Loucy (cell line): ENCODE measurements around the gene TMPRSS2.

ENCODE experiments used
- H2AFZ ChIP-seq: fragments of 200-600 bp; sonication (generic); 2 replicates; pipeline ENCODE4 v1.6.0; 2016; ENCODE audit warnings: antibody characterized with exemption, mild to moderate bottlenecking, low read length, moderate library complexity
- H3F3A ChIP-seq: fragments of 200-600 bp; 2 replicates; pipeline ENCODE4 v1.6.0; 2016; ENCODE audit warnings: antibody characterized with exemption, low read depth, mild to moderate bottlenecking
- H3K27me3 ChIP-seq: fragments of 200-600 bp; sonication (generic); 2 replicates; pipeline ENCODE4 v1.6.1; 2014; ENCODE audit warnings: low read length, mild to moderate bottlenecking; ENCODE audit not compliant: insufficient read depth, poor library complexity, severe bottlenecking
- H3K36me3 ChIP-seq: fragments of 200-600 bp; sonication (generic); 2 replicates; pipeline ENCODE4 v1.6.1; 2016; ENCODE audit warnings: low read length; ENCODE audit not compliant: insufficient read depth
- H3K4me1 ChIP-seq: fragments of 200-600 bp; sonication (generic); 2 replicates; pipeline ENCODE4 v1.5.1; 2014; ENCODE audit warnings: low read length, mild to moderate bottlenecking; ENCODE audit not compliant: insufficient read depth, poor library complexity, severe bottlenecking
- H3K4me2 ChIP-seq: fragments of 200-600 bp; sonication (generic); 2 replicates; pipeline ENCODE4 v1.6.0; 2014; ENCODE audit warnings: antibody characterized with exemption, low read length, low read depth, mild to moderate bottlenecking; ENCODE audit not compliant: poor library complexity, severe bottlenecking
- H3K4me3 ChIP-seq: fragments of 200-600 bp; sonication (generic); 2 replicates; pipeline ENCODE4 v1.5.1; 2014; ENCODE audit warnings: low read length, mild to moderate bottlenecking, mixed read lengths; ENCODE audit not compliant: poor library complexity, severe bottlenecking
- H3K79me2 ChIP-seq: fragments of 200-600 bp; sonication (generic); 2 replicates; pipeline ENCODE4 v1.6.1; 2014; ENCODE audit warnings: low read length; ENCODE audit not compliant: insufficient read depth
- H3K9ac ChIP-seq: fragments of 200-600 bp; sonication (generic); 2 replicates; pipeline ENCODE4 v1.6.0; 2014; ENCODE audit warnings: mild to moderate bottlenecking, low read depth, low read length, moderate library complexity; ENCODE audit not compliant: poor library complexity, severe bottlenecking
- H3K9me2 ChIP-seq: fragments of 200-600 bp; sonication (generic); replicated peaks from 2 replicates; pipeline ENCODE4 v1.6.1; 2016; ENCODE audit warnings: low read depth, low read length, mixed read lengths
- H3K9me3 ChIP-seq: fragments of 200-600 bp; sonication (generic); 2 replicates; pipeline ENCODE4 v1.6.1; 2014; ENCODE audit warnings: mild to moderate bottlenecking, antibody characterized with exemption, low read length, low read depth; ENCODE audit not compliant: insufficient read depth
- H4K20me1 ChIP-seq: fragments of 200-600 bp; sonication (generic); 2 replicates; pipeline ENCODE4 v1.6.0; 2014; ENCODE audit warnings: antibody characterized with exemption, low read length, mild to moderate bottlenecking; ENCODE audit not compliant: insufficient read depth, poor library complexity, severe bottlenecking
- CTCF ChIP-seq: fragments of 200-600 bp; sonication (generic); conservative IDR thresholded peaks from 2 replicates; pipeline ENCODE4 v1.5.1; 2014; ENCODE audit warnings: mild to moderate bottlenecking, antibody characterized with exemption, low read length
- EZH2phosphoT487 ChIP-seq: fragments of 200-600 bp; IDR thresholded peaks from 2 replicates; pipeline ENCODE4 v1.6.1; 2018; ENCODE audit warnings: antibody characterized with exemption, mild to moderate bottlenecking, moderate library complexity, borderline replicate concordance

Gene TMPRSS2

GRCh38 chr21:41466024-41466820 lies 41.7 kb downstream of the TMPRSS2 start:
- no peak overlapping the region for H3K4me2 ChIP-seq
- H3F3A ChIP-seq, result no peaks in the 10 kb centered on the region
- no peaks in the 10 kb centered on the region for H3K9me2 ChIP-seq
- H3K4me1 ChIP-seq, result peaks cover 7% of the 10 kb centered on the region
- no peaks in the 10 kb centered on the region for H3K79me2 ChIP-seq
- H3K4me3 ChIP-seq, result no peak overlapping the region
- H4K20me1 ChIP-seq, result no peaks in the 10 kb centered on the region
- no peaks in the 10 kb centered on the region for H3K36me3 ChIP-seq
- H3K9me3 ChIP-seq, result no peaks in the 10 kb centered on the region
- H3K27me3 ChIP-seq, result no peaks in the 10 kb centered on the region
- H3K9ac ChIP-seq, result no peak overlapping the region
- no peak overlapping the region for H2AFZ ChIP-seq
- no peak for TF ChIP-seq EZH2phosphoT487
- no peak for TF ChIP-seq CTCF

GRCh38 chr21:41465176-41465781 lies 42.7 kb downstream of the TMPRSS2 start:
- no peaks in the 10 kb centered on the region for H3K27me3 ChIP-seq
- no peaks in the 10 kb centered on the region for H3K9me2 ChIP-seq
- no peaks in the 10 kb centered on the region for H4K20me1 ChIP-seq
- no peaks in the 10 kb centered on the region for H3F3A ChIP-seq
- H3K36me3 ChIP-seq, result no peaks in the 10 kb centered on the region
- H3K9ac ChIP-seq, result no peak overlapping the region
- no peak overlapping the region for H3K4me2 ChIP-seq
- no peak for TF ChIP-seq EZH2phosphoT487
- TF ChIP-seq CTCF, result no peak
- H3K4me1 ChIP-seq, result peaks cover 7% of the 10 kb centered on the region
- H3K9me3 ChIP-seq, result no peaks in the 10 kb centered on the region
- H2AFZ ChIP-seq, result no peak overlapping the region
- H3K79me2 ChIP-seq, result no peaks in the 10 kb centered on the region
- no peak overlapping the region for H3K4me3 ChIP-seq

DNA sequence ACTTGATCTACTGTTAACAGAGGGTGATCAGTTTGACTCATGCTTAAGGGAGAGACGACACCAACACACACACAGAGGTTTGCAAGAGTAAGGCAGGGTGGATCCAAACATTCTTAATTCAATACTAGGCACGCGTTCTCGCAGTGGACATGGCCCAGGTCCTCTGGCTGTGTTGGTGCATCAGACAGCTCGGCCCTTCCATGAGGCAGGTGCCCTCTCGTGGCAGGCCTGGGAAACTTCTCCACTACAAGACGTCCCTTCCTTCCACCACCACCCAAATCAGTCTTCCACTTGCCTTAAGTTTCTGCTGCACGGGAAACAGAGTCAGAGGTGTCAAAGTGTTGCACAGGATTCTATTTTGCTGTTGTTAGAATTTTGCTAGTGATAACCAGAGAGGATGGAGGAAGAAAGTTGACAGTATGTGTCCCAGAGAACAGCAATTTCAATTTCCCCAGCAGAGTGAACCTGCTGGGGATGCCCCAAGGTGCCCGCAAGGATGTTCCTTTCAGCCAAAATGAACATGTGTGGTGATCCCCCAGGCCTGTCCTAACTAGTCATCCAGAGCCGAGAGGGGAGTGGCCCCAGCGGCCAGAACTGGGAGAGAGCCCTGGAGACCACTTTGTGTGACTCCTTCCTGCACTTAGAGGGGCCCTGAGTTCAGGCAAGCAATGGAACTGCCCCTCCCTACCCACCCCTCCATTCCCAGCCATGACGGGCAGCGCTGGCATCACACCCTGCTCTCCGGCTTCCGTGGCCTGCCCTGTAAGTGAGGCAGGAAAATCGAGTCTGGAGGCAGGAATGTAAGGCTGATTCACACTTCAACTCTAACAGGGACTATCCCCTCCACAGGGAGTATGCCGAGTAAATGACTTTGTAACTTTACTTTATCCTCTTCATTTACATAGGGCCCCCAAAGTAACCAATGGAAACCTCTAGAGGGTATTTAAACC lies 47.1 kb downstream of the TMPRSS2 start:
- no peak overlapping the region for H3K4me3 ChIP-seq
- H3K9ac ChIP-seq, result no peak overlapping the region
- H3K4me1 ChIP-seq, result peaks cover 7% of the 10 kb centered on the region
- TF ChIP-seq EZH2phosphoT487 (no peak), CTCF (peak; percentile 86)
- H3K27me3 ChIP-seq, result no peaks in the 10 kb centered on the region
- no peaks in the 10 kb centered on the region for H3K79me2 ChIP-seq
- H3K4me2 ChIP-seq, result peak overlapping the region; percentile 32
- no peaks in the 10 kb centered on the region for H3F3A ChIP-seq
- no peaks in the 10 kb centered on the region for H3K9me2 ChIP-seq
- no peaks in the 10 kb centered on the region for H3K36me3 ChIP-seq
- H4K20me1 ChIP-seq, result no peaks in the 10 kb centered on the region
- peak overlapping the region; percentile 38 for H2AFZ ChIP-seq
- H3K9me3 ChIP-seq, result no peaks in the 10 kb centered on the region
